GM13976 (cell line): ENCODE data around the gene DCLK1.

Experiments used
- DNase-seq: peaks from one replicate; pipeline ENCODE4 v3.0.0; 2012; ENCODE audit warnings: low spot score
- CTCF ChIP-seq: IDR thresholded peaks from 2 replicates; pipeline ENCODE4 v1.5.1; 2012; ENCODE audit warnings: borderline replicate concordance, mild to moderate bottlenecking; ENCODE audit not compliant: insufficient read depth; ENCODE audit errors: extremely low read depth, missing control alignments, control extremely low read depth
- in situ Hi-C: fragments of 300-500 bp; cut with MboI; formaldehyde crosslinking; loops from one replicate; pipeline ENCODE4 v1.12.0; 2022; ENCODE audit warnings: low sequenced_read_pairs, mixed read lengths, inconsistent platforms; ENCODE audit not compliant: unreplicated experiment

DCLK1 gene

GRCh38 chr13:35843272-35843671, 287.9 kb downstream of the DCLK1 start:
- DNase-seq, result no peak
- in situ Hi-C loops, result no loop called here
- no peak for TF ChIP-seq CTCF

- no peak for DNase-seq
- in situ Hi-C loops, result no loop called here
- no peak for TF ChIP-seq CTCF
These were observed 290.1 kb downstream of the DCLK1 start for GRCh38 chr13:35841060-35841521.

GRCh38 chr13:35839806-35840205, 291.4 kb downstream of the DCLK1 start:
- TF ChIP-seq CTCF, result no peak
- no peak for DNase-seq
- in situ Hi-C loops, result no loop called here

- no peak for DNase-seq
- in situ Hi-C loops, result no loop called here
- no peak for TF ChIP-seq CTCF
These were observed 292.8 kb downstream of the DCLK1 start for GRCh38 chr13:35838356-35838755.

- in situ Hi-C loops, result no loop called here
- no peak for TF ChIP-seq CTCF
- DNase-seq, result no peak
These were observed 294.7 kb downstream of the DCLK1 start for GRCh38 chr13:35836446-35836845.

GRCh38 chr13:35835989-35836388, 295.2 kb downstream of the DCLK1 start:
- no peak for TF ChIP-seq CTCF
- DNase-seq, result no peak
- in situ Hi-C loops, result no loop called here

GRCh38 chr13:35833608-35834275, 297.4 kb downstream of the DCLK1 start:
- in situ Hi-C loops, result no loop called here
- DNase-seq, result no peak
- TF ChIP-seq CTCF, result no peak
